ENCODE data around the gene MBNL2.

MBNL2 gene

DNA sequence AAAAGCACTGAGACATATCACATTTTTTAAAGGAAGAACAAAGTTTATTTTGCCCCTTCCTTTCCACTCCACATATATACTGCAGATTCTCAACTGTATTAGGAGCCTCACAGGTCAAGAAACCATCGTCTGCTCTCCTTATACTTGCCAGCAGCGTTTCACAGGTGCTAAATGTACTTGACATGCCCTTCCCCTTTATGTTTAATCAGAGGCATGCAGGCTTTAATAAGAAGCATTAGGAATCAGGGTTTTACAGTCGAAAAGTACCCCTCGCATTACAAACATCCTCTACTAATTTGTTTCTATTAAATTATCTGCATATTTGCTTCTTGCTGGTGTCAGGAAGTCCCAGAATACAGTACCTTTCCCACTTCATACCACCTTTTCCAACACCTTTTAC lies 208.2 kb downstream of the MBNL2 start:
- DNase-seq, result no peak

DNA sequence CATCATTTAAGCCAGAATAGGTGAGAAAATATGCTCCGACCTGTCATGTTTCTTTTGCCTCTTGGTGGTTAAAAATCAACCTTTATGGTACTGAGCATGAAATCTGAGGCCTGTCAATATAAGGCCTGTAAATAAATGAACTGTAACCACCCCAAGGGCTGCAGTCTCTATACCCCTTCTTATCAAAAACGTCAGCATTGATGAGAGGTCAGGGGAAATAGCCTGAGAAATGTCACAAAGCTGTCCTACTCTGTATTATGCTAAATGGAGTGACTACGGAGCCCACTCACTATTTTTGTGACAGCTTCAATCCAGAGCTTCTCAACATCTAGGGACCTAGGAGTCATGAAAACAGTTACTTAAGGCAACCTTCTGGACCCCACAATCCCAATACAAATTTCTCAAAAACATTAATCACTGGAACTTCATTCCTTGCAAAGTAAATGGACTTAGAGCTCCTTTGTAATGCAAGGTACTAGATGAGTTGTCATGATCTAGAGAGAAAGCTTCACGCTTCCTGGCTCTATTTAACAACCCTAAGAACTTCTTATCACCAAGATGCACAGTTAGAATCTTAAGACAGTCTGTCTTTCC lies 209.1 kb downstream of the MBNL2 start:
- DNase-seq, result no peak

DNA sequence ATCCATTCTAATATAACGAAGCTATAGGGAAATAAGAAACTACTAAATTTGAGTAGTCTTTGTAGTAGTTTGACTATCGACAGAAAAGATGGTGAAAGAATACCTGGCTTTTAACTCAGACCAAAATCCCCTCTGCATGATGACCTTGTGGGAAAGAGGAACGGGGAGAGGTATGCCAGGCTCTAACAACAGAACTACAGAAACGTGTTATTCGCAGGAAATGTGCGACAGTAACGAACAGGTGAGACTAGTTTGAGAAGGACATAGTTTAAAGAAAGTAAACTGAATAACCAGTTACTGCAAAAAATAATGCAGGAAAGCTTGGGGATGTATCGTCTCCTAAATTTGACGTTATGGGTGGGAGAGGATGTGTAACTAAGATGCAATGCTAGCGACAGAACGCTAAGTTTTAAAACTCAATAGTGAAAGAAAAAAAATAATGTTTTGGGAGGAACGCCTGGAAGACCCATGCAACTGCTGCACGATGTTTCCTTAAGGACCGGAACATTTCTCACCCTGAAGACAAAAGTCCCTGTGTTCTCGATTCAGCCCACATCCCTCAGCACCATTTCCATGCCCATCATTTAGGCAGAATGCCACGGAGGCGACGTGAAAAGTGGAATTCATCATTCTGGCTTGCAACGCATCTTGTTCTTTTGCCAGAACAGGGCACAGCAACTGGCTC lies 210.2 kb downstream of the MBNL2 start:
- DNase-seq, result no peak

DNA sequence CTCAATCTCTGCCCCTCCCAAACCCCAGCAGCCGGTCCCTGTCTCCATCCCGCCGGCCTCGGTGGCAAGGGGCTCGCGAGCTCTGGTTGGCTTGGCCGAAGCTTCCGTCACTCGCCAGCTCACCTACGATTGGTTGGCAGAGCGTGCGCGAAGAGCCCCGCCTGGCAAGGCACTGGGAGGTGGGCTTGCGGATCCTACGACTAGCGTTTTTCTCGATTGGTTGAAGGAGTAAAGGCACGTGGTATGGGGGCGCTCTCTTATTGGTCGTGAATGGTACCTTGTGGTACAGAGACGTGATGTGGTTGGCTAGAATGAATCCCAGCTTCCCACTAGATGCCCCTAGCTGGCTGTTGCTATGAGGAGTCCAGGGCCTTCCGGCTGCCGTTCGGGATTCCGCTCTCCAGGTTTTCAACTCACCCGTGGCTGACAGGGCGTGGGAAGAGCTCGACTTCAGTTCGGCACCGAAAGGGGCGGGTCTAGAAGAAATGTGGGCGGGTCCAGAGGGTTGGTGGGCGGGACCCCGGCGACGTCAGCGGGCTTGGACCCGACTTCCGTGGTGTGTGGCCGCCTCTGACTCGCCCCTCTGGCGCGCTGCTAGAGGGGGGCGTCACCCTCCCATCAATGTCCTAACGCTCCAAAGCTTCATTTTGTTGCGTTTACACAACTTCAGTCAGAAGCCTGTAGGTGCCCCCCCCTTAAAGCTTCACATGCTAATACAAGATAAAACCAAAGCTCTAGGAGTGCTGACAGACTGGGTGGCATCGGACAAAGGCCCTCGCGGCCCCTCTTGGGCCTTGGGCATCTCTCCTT lies 211.0 kb downstream of the MBNL2 start:
- peak; percentile 81 for DNase-seq

DNA sequence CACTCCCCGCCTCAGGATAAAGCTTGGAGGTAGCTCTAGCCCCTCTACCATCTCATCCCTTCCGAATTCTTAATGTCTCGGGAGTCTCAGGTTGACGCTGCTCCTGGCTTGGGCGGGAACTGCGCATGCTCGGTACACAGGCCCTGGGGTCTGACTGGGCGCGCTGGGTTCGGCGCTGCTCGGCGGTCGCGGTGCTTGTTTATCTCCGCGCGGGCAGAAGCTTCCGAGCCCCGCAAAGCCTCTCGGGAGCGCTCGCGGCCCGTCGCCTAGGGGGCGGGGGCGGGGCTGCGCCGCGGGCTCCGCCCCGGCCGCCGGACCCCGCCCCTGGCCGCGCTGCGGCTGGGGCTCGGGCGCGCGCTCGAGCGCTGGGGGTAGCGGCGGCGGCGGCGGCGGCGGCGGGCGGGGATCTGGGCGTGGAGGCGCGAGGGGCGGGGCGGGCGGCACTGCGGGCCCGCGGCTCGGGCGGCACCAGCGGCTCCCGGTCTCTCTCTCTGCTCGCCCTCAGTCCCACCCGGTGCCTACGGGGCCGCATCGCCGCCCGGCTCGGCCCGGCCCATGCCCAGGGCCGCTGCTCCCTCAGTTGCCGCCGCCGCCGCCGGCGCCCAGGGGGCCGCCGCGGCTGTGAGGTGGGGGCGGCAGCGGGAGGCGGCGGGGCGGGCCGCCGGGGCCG lies 211.7 kb downstream of the MBNL2 start, which contains the start of gene RAP2A:
Gene RAP2A, plus strand, starts transcription at position 443 of the 670 bp plus-strand sequence. CDS start 302 bp downstream, outside the sequence.
- DNase-seq, result peak; percentile 84

DNA sequence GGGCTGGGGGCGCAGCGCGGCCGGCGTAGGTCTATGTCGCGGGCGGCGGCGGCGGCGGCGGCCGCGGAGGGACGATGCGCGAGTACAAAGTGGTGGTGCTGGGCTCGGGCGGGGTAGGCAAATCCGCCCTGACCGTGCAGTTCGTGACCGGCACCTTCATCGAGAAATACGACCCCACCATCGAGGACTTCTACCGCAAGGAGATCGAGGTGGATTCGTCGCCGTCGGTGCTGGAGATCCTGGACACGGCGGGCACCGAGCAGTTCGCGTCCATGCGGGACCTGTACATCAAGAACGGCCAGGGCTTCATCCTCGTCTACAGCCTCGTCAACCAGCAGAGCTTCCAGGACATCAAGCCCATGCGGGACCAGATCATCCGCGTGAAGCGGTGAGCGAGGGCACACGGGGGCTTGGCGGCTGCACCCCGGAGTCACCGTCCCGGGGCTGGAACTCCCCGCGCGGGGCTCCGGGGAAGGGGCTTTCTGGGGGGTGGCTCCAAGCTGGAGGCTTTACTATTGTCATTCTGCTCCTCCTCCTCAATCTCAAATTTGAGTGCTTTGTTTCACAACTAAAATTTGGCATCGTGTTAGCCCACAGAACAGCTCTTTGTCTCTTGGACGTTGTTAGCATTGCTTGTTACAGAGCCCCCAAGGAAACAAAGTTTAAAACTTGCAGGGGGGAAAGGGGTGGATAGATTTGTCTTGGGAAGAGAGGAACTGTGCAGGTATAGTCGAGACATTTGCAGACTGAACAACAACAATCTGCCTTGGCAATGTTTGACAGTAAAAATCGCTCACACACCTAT lies 212.5 kb downstream of the MBNL2 start:
- DNase-seq, result no peak

DNA sequence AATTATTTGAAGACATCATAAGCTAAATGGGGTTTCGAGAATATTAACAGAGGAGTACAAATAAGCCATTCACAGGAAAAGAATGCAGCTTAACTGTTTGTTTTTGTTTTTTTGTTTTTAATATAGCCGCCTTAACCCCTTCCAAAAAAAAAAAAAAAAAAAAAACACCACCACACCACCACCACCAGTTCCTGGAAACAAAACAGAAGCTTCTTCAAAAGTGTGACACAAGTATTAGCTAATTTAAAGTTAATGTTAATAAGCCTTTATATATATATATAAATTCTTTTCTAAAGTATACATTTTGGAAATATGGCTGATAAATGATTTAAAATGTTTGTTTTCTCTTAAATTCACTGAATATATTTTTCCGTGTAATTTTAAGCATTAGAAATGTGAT lies 213.2 kb downstream of the MBNL2 start:
- no peak for DNase-seq

DNA sequence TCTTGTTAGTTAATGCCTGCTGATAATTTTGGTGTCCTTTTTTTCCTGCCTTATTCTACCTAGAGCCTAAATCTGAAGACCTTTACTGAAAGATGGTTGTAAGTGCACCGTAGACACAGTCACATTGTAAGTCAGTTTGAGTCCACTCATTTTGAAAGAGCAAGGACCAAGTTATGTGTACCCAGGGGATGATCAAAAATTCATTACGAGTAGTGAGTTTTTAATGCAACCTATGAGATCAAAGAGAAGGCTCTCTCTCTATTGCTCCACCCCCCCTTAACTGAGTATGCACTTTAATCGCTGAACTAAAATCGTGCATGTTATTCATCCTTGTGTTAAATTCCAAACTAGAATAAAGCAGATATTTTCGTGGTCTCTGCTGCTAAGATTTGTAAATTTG lies 213.7 kb downstream of the MBNL2 start:
- DNase-seq, result no peak

DNA sequence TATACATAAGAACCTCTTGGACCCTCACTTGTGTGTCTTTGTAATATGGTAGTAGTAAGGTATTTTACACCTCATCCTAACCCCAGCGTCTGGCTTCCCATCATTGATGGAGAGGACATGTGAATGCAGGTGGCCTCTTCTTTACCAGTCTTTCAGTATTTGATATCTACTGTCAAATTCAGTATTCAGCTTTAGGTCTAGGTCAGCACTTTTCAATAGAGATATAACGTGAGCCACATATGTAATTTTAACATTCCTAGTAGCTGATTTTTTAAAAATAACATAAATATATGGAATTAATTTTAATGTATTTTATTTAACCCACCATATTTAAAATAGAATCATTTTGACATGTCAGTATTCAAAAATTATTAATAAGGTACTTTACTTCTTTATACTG lies 214.7 kb downstream of the MBNL2 start:
- no peak for DNase-seq

DNA sequence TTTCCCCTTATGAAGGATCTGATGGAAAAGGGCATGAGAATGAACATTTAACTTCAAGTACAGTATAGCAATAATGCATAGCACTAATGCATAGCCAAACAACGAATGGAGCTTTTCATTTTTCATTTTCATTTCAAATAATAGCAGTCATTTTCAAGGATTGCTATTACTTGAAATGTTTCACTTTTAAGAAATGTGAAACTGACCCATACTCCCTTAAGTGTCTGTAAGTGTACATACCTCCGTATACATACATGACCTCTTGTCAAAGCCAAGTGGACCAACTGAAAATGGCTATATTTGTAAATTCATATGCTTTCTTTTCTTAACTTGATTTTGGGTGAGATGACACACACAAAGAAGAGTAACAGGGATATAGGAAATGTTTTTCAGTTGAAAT lies 215.6 kb downstream of the MBNL2 start:
- no peak for DNase-seq

DNA sequence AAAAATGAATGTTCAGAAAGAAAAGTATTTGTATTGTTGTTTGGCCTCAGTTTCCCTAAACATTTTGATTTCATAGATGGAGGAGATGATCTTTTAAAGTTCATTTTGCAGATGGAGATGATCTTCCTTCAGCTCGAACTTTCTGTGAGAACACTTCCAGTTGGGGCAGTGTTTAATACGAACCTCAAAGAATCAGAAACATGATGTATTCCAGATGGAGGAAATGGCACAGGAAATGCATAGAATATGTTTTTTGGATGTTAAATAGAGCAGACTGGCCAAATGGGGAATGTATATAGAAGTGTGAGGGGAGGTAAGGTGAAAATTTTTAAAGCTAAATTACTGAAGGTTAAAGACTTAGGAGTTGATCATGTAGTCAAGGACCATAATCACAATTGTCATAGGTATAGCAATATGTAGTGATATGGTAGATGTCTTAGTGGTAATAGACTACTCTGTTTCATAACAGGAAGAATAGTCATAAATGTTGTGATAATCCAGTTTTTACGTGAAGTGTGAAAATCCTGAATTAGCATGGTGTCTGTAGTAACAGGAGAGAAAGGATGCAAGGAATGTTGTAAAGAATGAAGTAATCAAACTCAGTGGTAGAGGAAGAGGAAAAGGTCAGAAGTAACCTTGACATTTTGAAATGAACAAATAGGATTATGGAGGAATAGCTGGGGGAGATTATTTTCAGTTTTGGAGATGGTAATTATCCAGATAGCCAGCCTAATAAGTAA lies 216.9 kb downstream of the MBNL2 start:
- DNase-seq, result no peak

DNA sequence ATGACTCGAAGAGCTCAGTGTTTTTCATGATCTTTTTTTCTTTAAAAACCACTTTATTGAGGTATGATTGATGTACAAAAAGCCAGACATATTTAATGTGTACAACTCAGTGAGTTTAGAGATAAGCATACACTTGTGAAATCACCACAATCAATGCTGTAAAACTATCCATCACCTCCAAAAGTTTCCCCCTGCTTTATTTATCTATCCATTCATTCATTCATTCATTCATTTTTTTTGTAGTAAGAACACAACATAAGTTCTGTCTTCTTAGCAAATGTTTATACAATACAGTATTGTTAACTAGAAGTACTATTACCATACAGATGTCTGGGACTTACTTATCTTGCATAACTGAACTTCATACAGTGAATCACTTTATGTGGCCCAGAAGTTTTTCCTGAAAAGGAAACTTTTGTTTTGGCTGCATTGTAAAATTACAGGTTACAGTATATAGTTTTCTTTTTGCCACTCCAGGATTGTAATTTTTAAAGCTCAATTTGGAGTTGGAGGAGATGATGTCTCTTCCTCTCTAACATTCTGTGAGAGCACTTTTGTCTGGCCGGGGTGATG lies 218.6 kb downstream of the MBNL2 start:
- DNase-seq, result no peak

DNA sequence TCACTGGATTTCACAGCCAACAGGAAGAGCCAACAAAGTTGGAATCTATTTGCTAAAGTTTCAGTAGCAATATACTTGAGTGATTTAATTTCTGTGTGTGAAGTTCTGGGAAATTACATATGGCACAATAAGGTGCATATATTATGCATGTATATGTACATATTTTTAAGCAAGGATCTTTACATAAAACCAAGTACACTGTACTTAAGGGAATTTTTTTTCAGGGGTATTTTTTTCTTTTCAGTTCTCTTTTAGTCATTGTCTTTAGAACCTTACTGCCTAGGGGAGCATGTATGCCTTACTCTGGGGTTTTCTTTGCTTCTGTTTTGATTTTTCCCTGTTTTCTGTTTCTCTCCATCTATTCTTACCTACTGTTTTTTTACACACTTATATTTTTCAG lies 219.2 kb downstream of the MBNL2 start:
- no peak for DNase-seq

Measured in NCI-H187 treated with DMSO at 0.1 percent for 48 hours (cell line).